Left renal cortex interstitium (tissue), 4 donors: ENCODE data around the gene KNSTRN. TPM values are rescaled to one million over a fixed set of nuclear protein-coding genes. Genes with fewer than 3 reads are reported as not detected.
A peak's percentile ranks its signal among the peaks of the same experiment; 100 is the strongest.

ENCODE experiments used
- DNase-seq, 4 donors: peaks; one replicate each; pipeline ENCODE4 v3.0.0-alpha.2; 2013; ENCODE audit warnings: low read depth in 4 of 4, low spot score in 2 of 4, missing footprints in 1 of 4
- polyA plus RNA-seq, 4 donors: library from polyadenylated mRNA; unstranded; fragments of 120-200 nt; gene quantifications; one replicate each; pipeline ENCODE4 v1.2.1, GENCODE V29; 2013; ENCODE audit not compliant: insufficient read length in 4 of 4

KNSTRN gene
- 10 to 100 TPM; 28.8 to 38.4 (median 34.7) TPM for polyA plus RNA-seq

- DNase-seq, result peak; percentile 68 to 92 (median 80)
Observed at GRCh38 chr15:40382580-40383456, at the start of gene KNSTRN. Gene KNSTRN, plus strand, starts transcription at chr15:40382721. Its CDS starts 115 bp downstream, at chr15:40382836.

GRCh38 chr15:40333922-40334492 is 48.5 kb upstream of the KNSTRN start:
- no peak for DNase-seq

GRCh38 chr15:40334541-40334940 is 48.0 kb upstream of the KNSTRN start:
- DNase-seq, result no peak

- no peak for DNase-seq
Observed at GRCh38 chr15:40334941-40335795, 47.4 kb upstream of the KNSTRN start.

GRCh38 chr15:40335938-40336743 is 46.4 kb upstream of the KNSTRN start:
- no peak for DNase-seq

GRCh38 chr15:40336744-40337122 is 45.8 kb upstream of the KNSTRN start:
- no peak for DNase-seq

- DNase-seq, result no peak
Observed at GRCh38 chr15:40337597-40337996, 44.9 kb upstream of the KNSTRN start.

GRCh38 chr15:40338041-40338657 is 44.4 kb upstream of the KNSTRN start:
- DNase-seq, result no peak

GRCh38 chr15:40338921-40339620 is 43.5 kb upstream of the KNSTRN start:
- no peak for DNase-seq

GRCh38 chr15:40339621-40339945 is 42.9 kb upstream of the KNSTRN start:
- no peak for DNase-seq

- DNase-seq, result no peak
Observed at GRCh38 chr15:40340038-40340739, 42.3 kb upstream of the KNSTRN start.

GRCh38 chr15:40340740-40341400 is 41.7 kb upstream of the KNSTRN start, which contains the start of gene CCDC9B:
Gene CCDC9B, minus strand, starts transcription at chr15:40340939. Its CDS starts 120 bp downstream, at chr15:40340819.
- DNase-seq, result no peak

GRCh38 chr15:40342416-40343320 is 39.9 kb upstream of the KNSTRN start:
- no peak for DNase-seq

GRCh38 chr15:40343512-40343911 is 39.0 kb upstream of the KNSTRN start:
- no peak for DNase-seq

- no peak for DNase-seq
Observed at GRCh38 chr15:40344217-40344616, 38.3 kb upstream of the KNSTRN start.

GRCh38 chr15:40344631-40345120 is 37.8 kb upstream of the KNSTRN start:
- no peak for DNase-seq
